ENCODE data around the gene LMNB1.

LMNB1 gene

DNA sequence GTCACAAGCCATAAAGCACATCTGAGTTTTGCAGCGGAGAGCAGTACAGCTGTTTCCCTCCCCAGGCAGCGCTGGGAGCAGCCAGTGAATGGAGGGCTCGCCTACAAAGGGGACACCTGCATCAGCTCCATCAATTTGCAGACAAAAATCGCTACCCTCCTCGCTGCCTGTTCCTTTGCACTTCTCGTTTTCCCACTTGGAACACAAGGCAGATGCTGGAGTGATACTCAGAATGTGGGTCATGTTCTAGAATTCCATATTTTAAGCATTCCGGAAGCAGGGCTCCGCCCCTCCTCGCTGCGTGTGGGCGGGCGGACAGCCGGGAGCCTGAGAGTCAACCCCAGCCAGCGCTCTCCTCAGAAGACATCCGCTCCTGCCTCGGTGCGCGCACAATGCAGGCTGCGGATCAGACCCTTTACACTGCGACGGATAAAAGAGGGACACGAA, 92.1 kb downstream of the LMNB1 start:
- TF ChIP-seq YY1 (IDR thresholded peaks at IDR 0.05; ENCODE audit: low read depth), result no peak
- no peak for TF ChIP-seq TCF12 (IDR thresholded peaks at IDR 0.05; ENCODE audit: low read depth)
- no peak for TF ChIP-seq CEBPB (IDR thresholded peaks at IDR 0.05)
- no peak for TF ChIP-seq EP300 (IDR thresholded peaks at IDR 0.05; ENCODE audit: borderline replicate concordance)
- TF ChIP-seq NFIC (IDR thresholded peaks at IDR 0.05), result no peak
- TF ChIP-seq CREB1 (IDR thresholded peaks at IDR 0.05; ENCODE audit: low read depth), result no peak
- no peak for TF ChIP-seq TAF1 (IDR thresholded peaks at IDR 0.05; ENCODE audit: low read depth)
- TF ChIP-seq, protein P1, sequence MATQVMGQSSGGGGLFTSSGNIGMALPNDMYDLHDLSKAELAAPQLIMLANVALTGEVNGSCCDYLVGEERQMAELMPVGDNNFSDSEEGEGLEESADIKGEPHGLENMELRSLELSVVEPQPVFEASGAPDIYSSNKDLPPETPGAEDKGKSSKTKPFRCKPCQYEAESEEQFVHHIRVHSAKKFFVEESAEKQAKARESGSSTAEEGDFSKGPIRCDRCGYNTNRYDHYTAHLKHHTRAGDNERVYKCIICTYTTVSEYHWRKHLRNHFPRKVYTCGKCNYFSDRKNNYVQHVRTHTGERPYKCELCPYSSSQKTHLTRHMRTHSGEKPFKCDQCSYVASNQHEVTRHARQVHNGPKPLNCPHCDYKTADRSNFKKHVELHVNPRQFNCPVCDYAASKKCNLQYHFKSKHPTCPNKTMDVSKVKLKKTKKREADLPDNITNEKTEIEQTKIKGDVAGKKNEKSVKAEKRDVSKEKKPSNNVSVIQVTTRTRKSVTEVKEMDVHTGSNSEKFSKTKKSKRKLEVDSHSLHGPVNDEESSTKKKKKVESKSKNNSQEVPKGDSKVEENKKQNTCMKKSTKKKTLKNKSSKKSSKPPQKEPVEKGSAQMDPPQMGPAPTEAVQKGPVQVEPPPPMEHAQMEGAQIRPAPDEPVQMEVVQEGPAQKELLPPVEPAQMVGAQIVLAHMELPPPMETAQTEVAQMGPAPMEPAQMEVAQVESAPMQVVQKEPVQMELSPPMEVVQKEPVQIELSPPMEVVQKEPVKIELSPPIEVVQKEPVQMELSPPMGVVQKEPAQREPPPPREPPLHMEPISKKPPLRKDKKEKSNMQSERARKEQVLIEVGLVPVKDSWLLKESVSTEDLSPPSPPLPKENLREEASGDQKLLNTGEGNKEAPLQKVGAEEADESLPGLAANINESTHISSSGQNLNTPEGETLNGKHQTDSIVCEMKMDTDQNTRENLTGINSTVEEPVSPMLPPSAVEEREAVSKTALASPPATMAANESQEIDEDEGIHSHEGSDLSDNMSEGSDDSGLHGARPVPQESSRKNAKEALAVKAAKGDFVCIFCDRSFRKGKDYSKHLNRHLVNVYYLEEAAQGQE (IDR thresholded peaks at IDR 0.05; ENCODE audit: low read depth), result no peak
- TF ChIP-seq TEAD4 (IDR thresholded peaks at IDR 0.05), result no peak
- TF ChIP-seq, protein P2, sequence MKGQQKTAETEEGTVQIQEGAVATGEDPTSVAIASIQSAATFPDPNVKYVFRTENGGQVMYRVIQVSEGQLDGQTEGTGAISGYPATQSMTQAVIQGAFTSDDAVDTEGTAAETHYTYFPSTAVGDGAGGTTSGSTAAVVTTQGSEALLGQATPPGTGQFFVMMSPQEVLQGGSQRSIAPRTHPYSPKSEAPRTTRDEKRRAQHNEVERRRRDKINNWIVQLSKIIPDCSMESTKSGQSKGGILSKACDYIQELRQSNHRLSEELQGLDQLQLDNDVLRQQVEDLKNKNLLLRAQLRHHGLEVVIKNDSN (IDR thresholded peaks at IDR 0.05), result no peak
- TF ChIP-seq RAD21 (IDR thresholded peaks at IDR 0.05; ENCODE audit: low read depth), result no peak
- no peak for TF ChIP-seq ZBTB7A (IDR thresholded peaks at IDR 0.05; ENCODE audit: low read depth)
- TF ChIP-seq, protein P3, sequence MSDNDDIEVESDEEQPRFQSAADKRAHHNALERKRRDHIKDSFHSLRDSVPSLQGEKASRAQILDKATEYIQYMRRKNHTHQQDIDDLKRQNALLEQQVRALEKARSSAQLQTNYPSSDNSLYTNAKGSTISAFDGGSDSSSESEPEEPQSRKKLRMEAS (IDR thresholded peaks at IDR 0.05), result no peak
- no peak for TF ChIP-seq EGR1 (IDR thresholded peaks at IDR 0.05)
- TF ChIP-seq FOXM1 (IDR thresholded peaks at IDR 0.05; ENCODE audit: borderline replicate concordance, low read depth), result no peak

DNA sequence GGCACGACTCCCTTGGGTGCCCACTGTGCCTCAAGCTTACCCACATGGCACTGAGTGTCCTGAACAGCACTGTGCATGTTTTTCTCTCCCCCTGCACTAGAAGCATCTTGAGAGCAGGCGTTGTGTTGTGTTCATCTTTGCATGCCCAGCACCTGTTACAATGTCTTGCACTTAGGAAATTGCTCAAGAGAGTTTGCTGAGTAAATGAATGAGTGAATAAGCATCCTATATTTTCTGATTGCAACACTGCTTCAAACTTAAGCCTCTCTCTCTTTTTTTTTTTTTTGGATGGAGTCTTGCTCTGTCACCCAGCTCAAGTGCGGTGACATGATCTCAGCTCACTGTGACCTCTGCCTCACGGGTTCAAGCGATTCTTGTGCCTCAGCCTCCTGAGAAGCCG, 94.5 kb downstream of the LMNB1 start:
- no peak for TF ChIP-seq TAF1 (IDR thresholded peaks at IDR 0.05; ENCODE audit: low read depth)
- TF ChIP-seq YY1 (IDR thresholded peaks at IDR 0.05; ENCODE audit: low read depth), result no peak
- TF ChIP-seq, protein P3 (IDR thresholded peaks at IDR 0.05), result no peak
- no peak for TF ChIP-seq CREB1 (IDR thresholded peaks at IDR 0.05; ENCODE audit: low read depth)
- no peak for TF ChIP-seq NFIC (IDR thresholded peaks at IDR 0.05)
- no peak for TF ChIP-seq FOXM1 (IDR thresholded peaks at IDR 0.05; ENCODE audit: borderline replicate concordance, low read depth)
- TF ChIP-seq TEAD4 (IDR thresholded peaks at IDR 0.05), result no peak
- no peak for TF ChIP-seq CEBPB (IDR thresholded peaks at IDR 0.05)
- TF ChIP-seq RAD21 (IDR thresholded peaks at IDR 0.05; ENCODE audit: low read depth), result no peak
- TF ChIP-seq, protein P2 (IDR thresholded peaks at IDR 0.05), result no peak
- no peak for TF ChIP-seq EP300 (IDR thresholded peaks at IDR 0.05; ENCODE audit: borderline replicate concordance)
- no peak for TF ChIP-seq TCF12 (IDR thresholded peaks at IDR 0.05; ENCODE audit: low read depth)
- TF ChIP-seq ZBTB7A (IDR thresholded peaks at IDR 0.05; ENCODE audit: low read depth), result no peak
- TF ChIP-seq, protein P1 (IDR thresholded peaks at IDR 0.05; ENCODE audit: low read depth), result no peak
- TF ChIP-seq EGR1 (IDR thresholded peaks at IDR 0.05), result no peak

DNA sequence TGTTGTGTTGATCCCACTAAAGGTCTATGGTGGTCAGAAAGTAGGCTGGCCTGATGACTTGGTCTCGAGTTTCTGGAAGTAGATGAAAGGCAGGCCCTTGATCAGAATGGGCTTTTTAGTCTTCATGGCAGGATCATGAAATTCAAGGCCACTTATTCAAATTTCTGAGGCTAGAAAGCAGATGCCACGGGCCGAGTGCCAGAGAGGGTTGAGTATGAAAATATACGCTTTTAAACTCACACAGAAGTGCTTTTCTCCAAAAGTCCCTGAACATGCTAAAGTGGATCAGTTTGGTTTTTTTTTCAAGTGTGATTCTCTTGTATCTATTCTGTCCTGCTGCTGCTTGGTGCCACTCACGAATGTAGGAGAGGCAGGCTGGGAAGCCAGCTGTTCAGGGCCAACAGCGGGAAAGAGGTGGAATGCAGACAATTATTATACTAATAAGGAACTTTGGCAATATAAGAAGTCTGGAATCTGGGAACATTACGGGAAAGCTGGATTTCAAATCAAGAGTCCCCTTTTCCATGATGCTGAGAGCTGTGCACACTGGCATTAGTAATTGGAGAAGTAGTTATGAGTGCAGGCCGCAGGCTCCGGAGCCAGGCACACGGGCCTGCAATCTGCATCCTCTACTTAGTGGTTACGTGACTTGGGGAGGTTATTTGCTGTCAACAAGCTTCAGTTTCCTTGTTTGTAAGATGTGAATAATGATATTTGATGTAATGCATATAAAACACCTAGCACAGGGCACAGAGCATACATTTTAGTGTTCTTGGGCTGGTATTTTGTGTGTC, 95.8 kb downstream of the LMNB1 start:
- TF ChIP-seq TAF1 (IDR thresholded peaks at IDR 0.05; ENCODE audit: low read depth), result no peak
- no peak for TF ChIP-seq CEBPB (IDR thresholded peaks at IDR 0.05)
- no peak for TF ChIP-seq TEAD4 (IDR thresholded peaks at IDR 0.05)
- TF ChIP-seq TCF12 (IDR thresholded peaks at IDR 0.05; ENCODE audit: low read depth), result no peak

DNA sequence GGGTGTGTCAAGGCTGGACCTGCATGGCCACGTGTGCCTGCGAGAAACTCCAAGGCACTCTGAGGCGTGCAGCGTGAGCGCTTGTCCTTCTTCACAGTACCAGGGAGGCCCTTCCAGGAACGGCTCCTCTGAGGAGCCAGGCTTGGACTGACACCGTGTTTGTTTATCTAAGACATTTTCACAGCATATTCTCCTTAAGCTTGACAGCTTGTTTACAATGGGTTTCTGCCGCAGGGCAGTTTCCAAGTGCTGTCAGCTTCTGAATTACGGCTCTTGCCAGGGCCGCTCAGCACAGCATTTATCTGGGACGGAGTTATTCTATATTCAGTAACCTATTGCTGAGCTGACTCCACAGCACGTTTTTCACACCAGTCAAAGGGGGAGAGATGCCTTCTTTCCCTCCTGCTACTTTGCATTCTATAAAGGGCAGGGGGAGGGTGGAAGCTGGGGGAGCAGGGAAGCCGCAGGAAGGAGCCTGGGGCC, 98.4 kb downstream of the LMNB1 start:
- TF ChIP-seq ZBTB7A (IDR thresholded peaks at IDR 0.05; ENCODE audit: low read depth) (no peak), FOXM1 (IDR thresholded peaks at IDR 0.05; ENCODE audit: borderline replicate concordance, low read depth) (no peak), EP300 (IDR thresholded peaks at IDR 0.05; ENCODE audit: borderline replicate concordance) (no peak), TEAD4 (IDR thresholded peaks at IDR 0.05) (no peak), CEBPB (IDR thresholded peaks at IDR 0.05) (no peak), TAF1 (IDR thresholded peaks at IDR 0.05; ENCODE audit: low read depth) (no peak), YY1 (IDR thresholded peaks at IDR 0.05; ENCODE audit: low read depth) (no peak), TCF12 (IDR thresholded peaks at IDR 0.05; ENCODE audit: low read depth) (no peak), CREB1 (IDR thresholded peaks at IDR 0.05; ENCODE audit: low read depth) (no peak), NFIC (IDR thresholded peaks at IDR 0.05) (no peak), RAD21 (IDR thresholded peaks at IDR 0.05; ENCODE audit: low read depth) (no peak), EGR1 (IDR thresholded peaks at IDR 0.05) (no peak)
- TF ChIP-seq, protein P1 (IDR thresholded peaks at IDR 0.05; ENCODE audit: low read depth), result no peak
- TF ChIP-seq, protein P2 (IDR thresholded peaks at IDR 0.05), result no peak
- TF ChIP-seq, protein P3 (IDR thresholded peaks at IDR 0.05), result no peak
